ENCODE data around the gene GOT2. TPM values are rescaled to one million over a fixed set of nuclear protein-coding genes. Genes with fewer than 3 reads are reported as not detected.

The GOT2 gene
- total and polyA plus RNA-seq, 2 of the 8 experiments (the other 6 are each of a cell fraction or from before 2014, with no cell fraction given), result 62.9 to 223 TPM

- no peak for TF ChIP-seq ATF2 (IDR thresholded peaks at IDR 0.05; ENCODE audit: low read length)
- no peak for TF ChIP-seq TAF1 (IDR thresholded peaks at IDR 0.05; ENCODE audit: low read depth, low read length)
These were observed 3.3 kb downstream of the GOT2 start (continued) for GRCh38 chr16:58730724-58731370.
